WTC11 (cell line): ENCODE measurements around the gene ARHGEF28. TPM values are rescaled to one million over a fixed set of nuclear protein-coding genes. Genes with fewer than 3 reads are reported as not detected.

ENCODE experiments used
- ATAC-seq: fragments of 200-7000 bp; cut with Tn5 transposase; 2 replicates; pipeline ENCODE4 v1.10.0; 2021; ENCODE audit warnings: mild to moderate bottlenecking, moderate library complexity
- CTCF ChIA-PET: fragments of 300-600 bp; sonication (Branson Sonifier 250); formaldehyde crosslinking; loops from one replicate; lab custom pipeline; 2021; ENCODE audit warnings: antibody characterized with exemption; lab: Charles Lee
- POLR2A ChIA-PET: fragments of 350-600 bp; sonication (Branson Sonifier 250); formaldehyde crosslinking; loops from one replicate; lab custom pipeline; 2021; ENCODE audit warnings: antibody characterized with exemption; lab: Charles Lee
- DNase-seq: peaks from one replicate; pipeline ENCODE4 v3.0.0; 2021; ENCODE audit warnings: low spot score
- H3K27ac Mint-ChIP-seq: 2 replicates; pipeline ENCODE4 v1.8.0; 2021; ENCODE audit warnings: mixed read lengths
- H3K27me3 Mint-ChIP-seq: 2 replicates; pipeline ENCODE4 v1.8.0; 2021; ENCODE audit warnings: low read depth, mild to moderate bottlenecking, moderate library complexity, mixed read lengths
- H3K36me3 Mint-ChIP-seq: 2 replicates; pipeline ENCODE4 v1.8.0; 2021; ENCODE audit warnings: mixed read lengths
- H3K4me1 Mint-ChIP-seq: 2 replicates; pipeline ENCODE4 v1.8.0; 2022; ENCODE audit warnings: mixed read lengths
- H3K4me3 Mint-ChIP-seq: 2 replicates; pipeline ENCODE4 v1.8.0; 2021; ENCODE audit warnings: mild to moderate bottlenecking, moderate library complexity, mixed read lengths
- H3K9me3 Mint-ChIP-seq: 2 replicates; pipeline ENCODE4 v1.8.0; 2021; ENCODE audit warnings: mixed read lengths
- AR ChIP-seq: fragments of 250-450 bp; sonication (Bioruptor Pico); IDR thresholded peaks from 2 replicates; pipeline ENCODE4 v1.9.0; 2021; ENCODE audit warnings: mild to moderate bottlenecking
- CDX4 ChIP-seq: fragments of 250-450 bp; sonication (Bioruptor Pico); IDR thresholded peaks from 2 replicates; pipeline ENCODE4 v1.9.0; 2021; ENCODE audit warnings: moderate library complexity, mild to moderate bottlenecking, inconsistent platforms, borderline replicate concordance
- CTCF ChIP-seq: fragments of 200-600 bp; IDR thresholded peaks from 2 replicates; pipeline ENCODE4 v1.8.0; 2022; ENCODE audit warnings: antibody characterized with exemption
- ERG ChIP-seq: fragments of 250-450 bp; sonication (Bioruptor Pico); IDR thresholded peaks from 2 replicates; pipeline ENCODE4 v1.8.0; 2021; ENCODE audit warnings: mild to moderate bottlenecking
- IRF1 ChIP-seq: sonication (generic); formaldehyde crosslinking; IDR thresholded peaks from 2 replicates; pipeline ENCODE4 v1.8.0; 2023; ENCODE audit warnings: missing genetic modification reagents
- JUN ChIP-seq: sonication (generic); formaldehyde crosslinking; IDR thresholded peaks from 2 replicates; pipeline ENCODE4 v1.8.0; 2023; ENCODE audit warnings: mild to moderate bottlenecking, missing genetic modification reagents
- MXD4 ChIP-seq: fragments of 250-450 bp; sonication (Bioruptor Pico); IDR thresholded peaks from 2 replicates; pipeline ENCODE4 v1.8.0; 2021; ENCODE audit warnings: mild to moderate bottlenecking, moderate library complexity, borderline replicate concordance
- NFE2L1 ChIP-seq: sonication (generic); formaldehyde crosslinking; IDR thresholded peaks from 2 replicates; pipeline ENCODE4 v1.8.1; 2023; ENCODE audit warnings: missing genetic modification reagents
- TEAD1 ChIP-seq: sonication (generic); formaldehyde crosslinking; IDR thresholded peaks from 2 replicates; pipeline ENCODE4 v1.8.0; 2022; ENCODE audit warnings: mild to moderate bottlenecking, missing genetic modification reagents
- ZBTB43 ChIP-seq: sonication (generic); formaldehyde crosslinking; IDR thresholded peaks from 2 replicates; pipeline ENCODE4 v1.8.1; 2023; ENCODE audit warnings: mild to moderate bottlenecking, missing genetic modification reagents
- ZMAT4 ChIP-seq: fragments of 250-450 bp; sonication (Bioruptor Pico); IDR thresholded peaks from 2 replicates; pipeline ENCODE4 v1.9.0; 2021; ENCODE audit warnings: mild to moderate bottlenecking
- ZNF232 ChIP-seq: sonication (generic); formaldehyde crosslinking; IDR thresholded peaks from 2 replicates; pipeline ENCODE4 v1.8.0; 2022; ENCODE audit warnings: mild to moderate bottlenecking, missing genetic modification reagents
- ZNF317 ChIP-seq: sonication (generic); formaldehyde crosslinking; IDR thresholded peaks from 2 replicates; pipeline ENCODE4 v1.8.1; 2023; ENCODE audit warnings: low read depth, mild to moderate bottlenecking, moderate library complexity, missing genetic modification reagents, borderline replicate concordance
- ZNF416 ChIP-seq: fragments of 250-450 bp; sonication (Bioruptor Pico); IDR thresholded peaks from 2 replicates; pipeline ENCODE4 v1.9.0; 2021; ENCODE audit warnings: mild to moderate bottlenecking, inconsistent platforms
- ZNF425 ChIP-seq: fragments of 250-450 bp; sonication (Bioruptor Pico); conservative IDR thresholded peaks from 2 replicates; pipeline ENCODE4 v1.9.0; 2021; ENCODE audit warnings: mild to moderate bottlenecking
- ZNF512 ChIP-seq: sonication (generic); formaldehyde crosslinking; IDR thresholded peaks from 2 replicates; pipeline ENCODE4 v1.8.1; 2022; ENCODE audit warnings: missing genetic modification reagents, borderline replicate concordance
- ZNF532 ChIP-seq: fragments of 250-450 bp; sonication (Bioruptor Pico); IDR thresholded peaks from 2 replicates; pipeline ENCODE4 v1.9.0; 2021; ENCODE audit warnings: mild to moderate bottlenecking, borderline replicate concordance
- total RNA-seq: library from RNA; stranded (reverse); gene quantifications from 3 replicates; pipeline ENCODE4 v1.2.3, GENCODE V29; 2021

ARHGEF28 gene
- total RNA-seq, 1 experiment from 2014 or later, result 0.96 TPM

GRCh38 chr5:73834693-73835092 is 208.7 kb downstream of the ARHGEF28 start (continued):
- TF ChIP-seq ZNF532 (no peak), CTCF (no peak), NFE2L1 (no peak), ZNF317 (CRISPR knock-in tag) (no peak), TEAD1 (CRISPR knock-in tag) (no peak), ZBTB43 (CRISPR knock-in tag) (no peak), CDX4 (CRISPR knock-in tag) (no peak), ERG (no peak), ZNF425 (CRISPR knock-in tag) (no peak), ZNF512 (no peak)

GRCh38 chr5:73835726-73836125 is 209.7 kb downstream of the ARHGEF28 start:
- no peaks in the 10 kb centered on the region for H3K27me3 Mint-ChIP-seq
- no peak overlapping the region for H3K4me3 Mint-ChIP-seq
- CTCF ChIA-PET, result no interaction called here
- H3K27ac Mint-ChIP-seq, result no peak overlapping the region
- ATAC-seq (no peak), DNase-seq (no peak)
- no peaks in the 10 kb centered on the region for H3K9me3 Mint-ChIP-seq
- no peaks in the 10 kb centered on the region for H3K36me3 Mint-ChIP-seq
- no peaks in the 10 kb centered on the region for H3K4me1 Mint-ChIP-seq
- POLR2A ChIA-PET, result interaction anchor here (0.6 kb wide), 1 partner anchor 653 kb away, joined by 3 read pairs; no protein-coding TSS in a partner anchor
- TF ChIP-seq AR (no peak), JUN (no peak), MXD4 (no peak), ZNF416 (CRISPR knock-in tag) (no peak), ZNF232 (CRISPR knock-in tag) (no peak), ZMAT4 (CRISPR knock-in tag) (no peak), IRF1 (CRISPR knock-in tag) (no peak), ERG (no peak)
